Measurements from ENCODE around the gene PODXL2. TPM values are rescaled to one million over a fixed set of nuclear protein-coding genes. Genes with fewer than 3 reads are reported as not detected.

PODXL2 gene
- total and polyA plus RNA-seq, 2 experiments from 2014 or later = 18.4 to 57.6 TPM

DNA sequence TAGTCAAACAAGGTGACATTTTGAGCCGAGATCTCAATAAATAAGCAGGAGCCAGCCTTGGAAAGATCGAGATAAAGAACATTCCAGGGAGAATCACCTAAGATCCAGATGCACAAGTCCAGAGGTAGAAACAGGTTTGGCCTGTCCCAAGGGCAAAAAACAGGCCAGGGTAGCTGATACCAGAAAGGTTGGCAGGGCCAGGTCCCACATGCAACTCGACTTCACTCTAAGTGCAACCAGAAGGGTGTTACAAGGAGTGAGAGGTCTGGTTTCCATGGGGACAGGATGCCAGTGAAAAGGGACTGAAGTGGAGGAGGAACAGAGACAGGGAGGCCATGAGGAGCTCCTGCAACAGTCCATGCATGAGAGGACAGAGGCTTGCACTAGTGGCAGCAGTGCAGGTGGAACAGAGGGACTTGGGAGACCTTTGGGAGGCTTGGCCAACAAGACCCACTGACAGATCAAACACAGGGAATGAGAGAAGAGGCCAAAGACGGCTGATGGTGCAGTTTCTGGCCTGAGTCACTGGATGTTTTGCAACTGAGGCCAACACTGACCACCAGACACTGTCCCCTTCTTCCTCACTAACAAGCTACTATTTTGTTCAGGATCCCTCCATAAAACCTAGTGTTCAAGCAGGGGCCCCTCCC lies 43.7 kb upstream of the PODXL2 start:
- DNase-seq (ENCODE audit: low spot score) (no peak), ATAC-seq (no peak)
- Histone ChIP-seq H3K4me1 (ENCODE audit: insufficient read depth) (peaks cover 5% of the 10 kb centered on the region; the same call in 1 of the 2 replicates), H4K20me1 (replicated peaks; ENCODE audit: insufficient read depth) (peaks cover 4% of the 10 kb centered on the region; the same call in 1 of the 2 replicates), H3K27me3 (ENCODE audit: insufficient read depth) (peaks cover 5% of the 10 kb centered on the region; the same call in 1 of the 2 replicates), H3K36me3 (ENCODE audit: insufficient read depth) (no peaks in the 10 kb centered on the region), H2AFZ (no peak overlapping the region), H3K27ac (ENCODE audit: low read depth) (no peak overlapping the region), H3K79me2 (replicated peaks; ENCODE audit: insufficient read depth) (peaks cover 21% of the 10 kb centered on the region), H3K4me2 (no peak overlapping the region), H3F3A (replicated peaks; ENCODE audit: low read depth) (no peaks in the 10 kb centered on the region), H3K9me2 (ENCODE audit: insufficient read depth) (no peaks in the 10 kb centered on the region), H3K4me3 (no peak overlapping the region)
- Mint-ChIP-seq H3K27ac (no peak overlapping the region), H3K9me3 (no peaks in the 10 kb centered on the region), H3K27me3 (ENCODE audit: insufficient read depth, low read depth, poor library complexity) (peaks cover 10% of the 10 kb centered on the region), H3K4me3 (no peak overlapping the region), H3K36me3 (ENCODE audit: low read depth) (no peaks in the 10 kb centered on the region; the same call in 2 of the 3 replicates), H3K4me1 (peaks cover 11% of the 10 kb centered on the region; the same call in 2 of the 3 replicates)
- TF ChIP-seq ETS1 (IDR thresholded peaks at IDR 0.05) (no peak), STAT1 (IDR thresholded peaks at IDR 0.05; ENCODE audit: unreplicated experiment) (no peak), NANOG (IDR thresholded peaks at IDR 0.05; ENCODE audit: borderline replicate concordance) (no peak)

DNA sequence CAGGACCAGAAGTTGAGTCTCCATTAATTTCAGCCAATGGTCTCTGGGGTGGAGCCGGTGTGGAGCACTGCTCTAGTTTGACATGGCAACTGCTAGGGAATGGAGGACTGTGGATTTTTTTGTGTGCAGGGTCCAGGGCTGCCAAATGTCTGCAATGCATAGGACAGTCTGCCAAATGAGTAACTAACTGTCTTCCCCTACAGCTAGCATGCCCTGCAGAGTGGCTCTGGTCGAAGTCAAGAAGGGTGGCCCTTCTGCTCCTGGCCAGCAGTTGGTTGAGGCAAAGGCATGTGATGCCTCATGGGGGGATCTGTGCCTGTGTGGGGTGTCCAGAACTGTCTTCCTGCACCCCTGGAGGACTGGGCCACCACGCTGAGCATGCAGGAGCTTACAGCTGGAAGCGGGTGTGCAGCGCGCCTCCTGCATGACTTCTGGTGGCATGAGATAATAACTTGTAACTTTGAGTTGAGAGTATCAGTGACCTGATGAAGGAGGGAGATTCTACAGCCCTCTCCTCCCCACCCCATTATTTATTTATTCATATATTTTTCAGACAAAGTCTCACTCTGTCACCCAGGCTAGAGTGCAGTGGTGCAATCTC lies 43.1 kb upstream of the PODXL2 start:
- no peaks in the 10 kb centered on the region for H3K9me2 ChIP-seq (ENCODE audit: insufficient read depth)
- no peak overlapping the region for H3K4me2 ChIP-seq
- peaks cover 5% of the 10 kb centered on the region; the same call in 1 of the 2 replicates for H3K4me1 ChIP-seq (ENCODE audit: insufficient read depth)
- no peak for ATAC-seq
- no peak overlapping the region for H2AFZ ChIP-seq
- peaks cover 13% of the 10 kb centered on the region for H3K27me3 Mint-ChIP-seq (ENCODE audit: insufficient read depth, low read depth, poor library complexity)
- H3K36me3 ChIP-seq (ENCODE audit: insufficient read depth) = no peaks in the 10 kb centered on the region
- H4K20me1 ChIP-seq (replicated peaks; ENCODE audit: insufficient read depth) = peaks cover 4% of the 10 kb centered on the region; the same call in 1 of the 2 replicates
- peaks cover 21% of the 10 kb centered on the region for H3K79me2 ChIP-seq (replicated peaks; ENCODE audit: insufficient read depth)
- DNase-seq (ENCODE audit: low spot score) = no peak
- H3K27me3 ChIP-seq (ENCODE audit: insufficient read depth) = peaks cover 5% of the 10 kb centered on the region; the same call in 1 of the 2 replicates
- no peak overlapping the region for H3K4me3 Mint-ChIP-seq
- H3K9me3 Mint-ChIP-seq = no peaks in the 10 kb centered on the region
- no peak overlapping the region for H3K4me3 ChIP-seq
- H3K36me3 Mint-ChIP-seq (ENCODE audit: low read depth) = no peaks in the 10 kb centered on the region
- H3F3A ChIP-seq (replicated peaks; ENCODE audit: low read depth) = no peaks in the 10 kb centered on the region; the same call in 1 of the 2 replicates
- no peak overlapping the region for H3K27ac Mint-ChIP-seq
- no peak overlapping the region for H3K27ac ChIP-seq (ENCODE audit: low read depth)
- peaks cover 11% of the 10 kb centered on the region; the same call in 2 of the 3 replicates for H3K4me1 Mint-ChIP-seq
- no peak for TF ChIP-seq EZH2 (IDR thresholded peaks at IDR 0.05; ENCODE audit: low read depth, unreplicated experiment)
- no peak for TF ChIP-seq ZNF114 (CRISPR knock-in tag; IDR thresholded peaks at IDR 0.05)
- TF ChIP-seq ZNF462 (CRISPR knock-in tag; IDR thresholded peaks at IDR 0.05) = no peak
- TF ChIP-seq CREB1 (CRISPR knock-in tag; IDR thresholded peaks at IDR 0.05; ENCODE audit: low read depth) = no peak
